HepG2 (cell line): Measurements from ENCODE around the gene GJC2. TPM values are rescaled to one million over a fixed set of nuclear protein-coding genes. Genes with fewer than 3 reads are reported as not detected.

ENCODE experiments used
- ATAC-seq: fragments of 200-7000 bp; cut with Tn5 transposase; 3 replicates; pipeline ENCODE4 v1.9.1; 2020; ENCODE audit warnings: mild to moderate bottlenecking, moderate library complexity
- BruUV-seq: library from RNA; stranded (reverse); fragments of 400-500 nt; replicated peaks from 2 replicates; lab custom pipeline; 2021; lab: Mats Ljungman, UMichigan
- CTCF ChIA-PET: fragments of 300-600 bp; formaldehyde crosslinking; extraction: SDS; loops from one replicate; lab custom pipeline; 2021; ENCODE audit warnings: low total read pairs, inconsistent platforms, low intra/inter-chr PET ratio; lab: Yijun Ruan, JAX
- POLR2A ChIA-PET: fragments of 350-600 bp; sonication (Branson Sonifier 250); formaldehyde crosslinking; loops from one replicate; lab custom pipeline; 2020; ENCODE audit warnings: antibody characterized with exemption, inconsistent platforms; lab: Yijun Ruan, JAX
- DNase-seq: peaks from one replicate; pipeline ENCODE4 v3.0.0-alpha.2; 2015; ENCODE audit warnings: low spot score
- FAIRE-seq: peaks from 3 replicates; lab custom pipeline; 2011; peaks lifted over from hg19 to GRCh38; lab: Jason Lieb, UNC
- H2AFZ ChIP-seq: one replicate; pipeline ENCODE4 v1.6.1; 2011; ENCODE audit warnings: low read length, inconsistent platforms
- H3K27ac ChIP-seq: fragments of 300-600 bp; 3 replicates; pipeline ENCODE4 v1.8.0; 2011; ENCODE audit warnings: mixed run types, mild to moderate bottlenecking, mixed read lengths, low read length, inconsistent platforms; ENCODE audit not compliant: insufficient read depth; ENCODE audit errors: extremely low read length
- H3K27me3 ChIP-seq, 2 experiments: fragments of 200-600 bp in 1 of 2; 2 replicates in 1 of 2; 3 replicates in 1 of 2; pipeline versions ENCODE4 v1.6.0 to v1.8.0; 2011; ENCODE audit warnings: low read length in 2 of 2, mild to moderate bottlenecking in 2 of 2, moderate library complexity in 2 of 2, inconsistent platforms in 1 of 2; ENCODE audit not compliant: insufficient read depth in 2 of 2, control insufficient read depth in 1 of 2
- H3K36me3 ChIP-seq, 2 experiments: fragments of 200-600 bp in 1 of 2; replicated peaks in 1 of 2; 2 replicates in 1 of 2; 3 replicates in 1 of 2; pipeline versions ENCODE4 v1.5.1 to v1.8.0; 2011; ENCODE audit warnings: low read length in 2 of 2, inconsistent platforms in 1 of 2; ENCODE audit not compliant: insufficient read depth in 2 of 2, control insufficient read depth in 1 of 2
- H3K4me1 ChIP-seq: 2 replicates; pipeline ENCODE4 v1.5.1; 2012; ENCODE audit warnings: low read length, inconsistent platforms; ENCODE audit not compliant: insufficient read depth
- H3K4me2 ChIP-seq: 2 replicates; pipeline ENCODE4 v1.6.0; 2011; ENCODE audit warnings: low read depth, low read length, inconsistent platforms
- H3K4me3 ChIP-seq, 3 experiments: fragments of 200-600 bp in 1 of 3; sonication (generic), shearing (Covaris generic) in 1 of 3; replicated peaks in 1 of 3; 2 replicates each; pipeline ENCODE4 v1.5.1; 2011 to 2016; ENCODE audit warnings: low read length in 3 of 3, inconsistent platforms in 2 of 3, low read depth in 2 of 3, mild to moderate bottlenecking in 2 of 3, control low read depth in 1 of 3, mixed read lengths in 1 of 3; ENCODE audit not compliant: insufficient read depth in 1 of 3
- H3K79me2 ChIP-seq: one replicate; pipeline ENCODE4 v1.6.1; 2011; ENCODE audit warnings: low read length, inconsistent platforms; ENCODE audit not compliant: insufficient read depth
- H3K9ac ChIP-seq: 2 replicates; pipeline ENCODE4 v1.6.0; 2011; ENCODE audit warnings: mild to moderate bottlenecking, low read depth, low read length, inconsistent platforms; ENCODE audit not compliant: insufficient read depth
- H3K9me3 ChIP-seq: 2 replicates; pipeline ENCODE4 v1.5.1; 2012; ENCODE audit warnings: mild to moderate bottlenecking, low read length
- H4K20me1 ChIP-seq: 2 replicates; pipeline ENCODE4 v1.6.0; 2011; ENCODE audit warnings: inconsistent platforms, mild to moderate bottlenecking, low read length, moderate library complexity; ENCODE audit not compliant: insufficient read depth
- ATAD3A ChIP-seq: sonication (generic); formaldehyde crosslinking; IDR thresholded peaks from 2 replicates; pipeline ENCODE4 v1.4.0; 2020; ENCODE audit warnings: missing genetic modification reagents
- ATF1 ChIP-seq: IDR thresholded peaks from 2 replicates; pipeline ENCODE4 v1.6.1; 2016; ENCODE audit warnings: mild to moderate bottlenecking, control low read depth
- ATF2 ChIP-seq: sonication (generic); formaldehyde crosslinking; IDR thresholded peaks from 2 replicates; pipeline ENCODE4 v1.4.0; 2020; ENCODE audit warnings: missing genetic modification reagents
- CEBPB ChIP-seq: IDR thresholded peaks from 2 replicates; pipeline ENCODE4 v1.6.1; 2011; ENCODE audit warnings: low read depth, low read length, improper control_type of control experiment, borderline replicate concordance
- CEBPG ChIP-seq: IDR thresholded peaks from 2 replicates; pipeline ENCODE4 v1.6.1; 2016
- CREM ChIP-seq, 2 experiments: sonication (generic) in 1 of 2; formaldehyde crosslinking in 1 of 2; IDR thresholded peaks; 2 replicates each; pipeline versions ENCODE4 v1.4.0 to v1.6.1; 2016 to 2020; ENCODE audit warnings: antibody characterized with exemption in 1 of 2, mild to moderate bottlenecking in 1 of 2, missing genetic modification reagents in 1 of 2
- FOXP1 ChIP-seq, 2 experiments: fragments of 450-650 bp in 1 of 2; IDR thresholded peaks; 2 replicates each; pipeline ENCODE4 v1.6.1; 2017 to 2018; ENCODE audit warnings: antibody characterized with exemption in 1 of 2
- HMG20A ChIP-seq: IDR thresholded peaks from 2 replicates; pipeline ENCODE4 v1.6.1; 2016; ENCODE audit warnings: borderline replicate concordance
- KAT8 ChIP-seq: IDR thresholded peaks from 2 replicates; pipeline ENCODE4 v1.6.1; 2016; ENCODE audit warnings: missing genetic modification reagents, missing compliant biosample characterization
- KDM1A ChIP-seq: IDR thresholded peaks from 2 replicates; pipeline ENCODE4 v1.6.1; 2016; ENCODE audit warnings: missing compliant biosample characterization
- MED1 ChIP-seq: sonication (generic); formaldehyde crosslinking; IDR thresholded peaks from 2 replicates; pipeline ENCODE4 v1.4.0; 2020; ENCODE audit warnings: missing genetic modification reagents
- NFRKB ChIP-seq: fragments of 450-650 bp; IDR thresholded peaks from 2 replicates; pipeline ENCODE4 v1.6.1; 2017
- NR2C2 ChIP-seq: sonication (generic); formaldehyde crosslinking; IDR thresholded peaks from 2 replicates; pipeline ENCODE4 v1.4.0; 2020; ENCODE audit warnings: missing genetic modification reagents, mild to moderate bottlenecking, moderate library complexity, borderline replicate concordance
- NR2F6 ChIP-seq, 2 experiments: IDR thresholded peaks; 2 replicates each; pipeline ENCODE4 v1.6.1; 2016; ENCODE audit warnings: antibody characterized with exemption in 1 of 2, mild to moderate bottlenecking in 1 of 2
- RARA ChIP-seq: IDR thresholded peaks from 2 replicates; pipeline ENCODE4 v1.6.1; 2016; ENCODE audit warnings: missing genetic modification reagents, missing compliant biosample characterization
- RXRB ChIP-seq: IDR thresholded peaks from 2 replicates; pipeline ENCODE4 v1.6.1; 2016; ENCODE audit warnings: borderline replicate concordance, missing genetic modification reagents, missing compliant biosample characterization
- SKI ChIP-seq: fragments of 450-650 bp; IDR thresholded peaks from one replicate; pipeline ENCODE4 v1.6.1; 2018; ENCODE audit warnings: mild to moderate bottlenecking; ENCODE audit not compliant: partially characterized antibody
- SMYD3 ChIP-seq: sonication (generic); formaldehyde crosslinking; IDR thresholded peaks from 2 replicates; pipeline ENCODE4 v1.8.1; 2023; ENCODE audit warnings: mild to moderate bottlenecking, missing genetic modification reagents
- SOX13 ChIP-seq, 3 experiments: fragments of 450-650 bp in 1 of 3; sonication (generic) in 1 of 3; formaldehyde crosslinking in 1 of 3; IDR thresholded peaks in 2 of 3; conservative IDR thresholded peaks in 1 of 3; 2 replicates each; pipeline versions ENCODE4 v1.5.0 to v1.6.1; 2016 to 2020; ENCODE audit warnings: antibody characterized with exemption in 1 of 3, mild to moderate bottlenecking in 1 of 3, missing compliant biosample characterization in 1 of 3, missing genetic modification reagents in 1 of 3, moderate library complexity in 1 of 3
- SOX5 ChIP-seq: IDR thresholded peaks from 2 replicates; pipeline ENCODE4 v1.6.1; 2016; ENCODE audit warnings: borderline replicate concordance
- ZNF101 ChIP-seq: sonication (generic); formaldehyde crosslinking; IDR thresholded peaks from 2 replicates; pipeline ENCODE4 v1.4.0; 2020; ENCODE audit warnings: mild to moderate bottlenecking, low read depth, missing genetic modification reagents, borderline replicate concordance
- ZNF12 ChIP-seq: sonication (generic); formaldehyde crosslinking; IDR thresholded peaks from 2 replicates; pipeline ENCODE4 v1.5.0; 2020; ENCODE audit warnings: missing genetic modification reagents
- ZNF512 ChIP-seq: sonication (generic); formaldehyde crosslinking; IDR thresholded peaks from 2 replicates; pipeline ENCODE4 v1.4.0; 2020; ENCODE audit warnings: mild to moderate bottlenecking, missing genetic modification reagents
- ZNF749 ChIP-seq: sonication (generic); formaldehyde crosslinking; IDR thresholded peaks from 2 replicates; pipeline ENCODE4 v1.8.0; 2022; ENCODE audit warnings: mild to moderate bottlenecking, missing genetic modification reagents, moderate library complexity, borderline replicate concordance
- ZNF761 ChIP-seq: sonication (generic); formaldehyde crosslinking; conservative IDR thresholded peaks from 2 replicates; pipeline ENCODE4 v1.4.0; 2020; ENCODE audit warnings: mild to moderate bottlenecking, missing genetic modification reagents
- WGBS: methylation state at CpG from one replicate; pipeline ENCODE4 v1.1.6; 2017; ENCODE audit warnings: low lambda C conversion rate; 5-methylcytosine and 5-hydroxymethylcytosine counted together
- in situ Hi-C: cut with HindIII; loops from 2 replicates; pipeline ENCODE4 v1.10.0; 2017; ENCODE audit warnings: low pct_unique_long_range_greater_than_20kb; ENCODE audit not compliant: extremely low pct_ligation_motif_present
- intact Hi-C: fragments of 100-400 bp; cut with micrococcal nuclease; formaldehyde crosslinking; loops from one replicate; pipeline ENCODE4 v1.10.0; 2022; ENCODE audit not compliant: unreplicated experiment
- polyA plus RNA-seq, 8 experiments: library from polyadenylated mRNA; depleted of rRNA in 3 of 8; stranded (reverse) in 7 of 8; unstranded in 1 of 8; fragments of >200 nt; fragmentation: Illumina TruSeq in 4 of 8; extraction: Trizol in 4 of 8; gene quantifications; 2 replicates each; pipeline versions ENCODE4 v1.2.1 to v1.2.3, GENCODE V29; 2011 to 2016; ENCODE audit warnings: low read depth in 4 of 8, missing spikeins in 1 of 8, mixed read lengths in 1 of 8; ENCODE audit not compliant: insufficient read depth in 1 of 8
- total RNA-seq, 5 experiments: library from RNA; depleted of rRNA; stranded (reverse); fragments of >200 nt; fragmentation: Illumina TruSeq; extraction: Trizol; gene quantifications; 2 replicates each; pipeline ENCODE4 v1.2.3, GENCODE V29; 2016; ENCODE audit warnings: low read depth in 1 of 5

GJC2 gene
- total and polyA plus RNA-seq, 2 of the 13 experiments (the other 11 are each of a cell fraction or from before 2014, with no cell fraction given) = 1.6 to 3.8 TPM

GRCh38 chr1:228114827-228115226 lies 34.9 kb upstream of the GJC2 start:
- CTCF ChIA-PET = no interaction called here
- no peaks in the 10 kb centered on the region for H4K20me1 ChIP-seq
- no peak overlapping the region for H3K4me3 ChIP-seq
- ATAC-seq = no peak
- H3K4me2 ChIP-seq = peak overlapping the region; percentile 9; the same call in 1 of the 2 replicates
- no peak overlapping the region for H3K9ac ChIP-seq
- BruUV-seq = no TSS peak
- peaks cover 21% of the 10 kb centered on the region for H3K9me3 ChIP-seq
- in situ Hi-C loops = no loop called here
- peak; percentile 54 for DNase-seq
- no peaks in the 10 kb centered on the region for H3K36me3 ChIP-seq
- H3K27me3 ChIP-seq = no peaks in the 10 kb centered on the region; a peak in 1 of 5 replicates
- 22% methylated on average over 3 of the region's 3 CpGs for WGBS
- intact Hi-C loops = no loop called here
- POLR2A ChIA-PET = interaction anchor here (0.9 to 2.6 kb wide), 2 partner anchors 16 to 51 kb away, joined by 3 to 8 read pairs; partner anchors contain the start of gene IBA57
- H3K79me2 ChIP-seq = no peaks in the 10 kb centered on the region
- no peak overlapping the region for H2AFZ ChIP-seq
- peak; percentile 59 for FAIRE-seq
- H3K4me1 ChIP-seq = peaks cover 34% of the 10 kb centered on the region
- no peak overlapping the region for H3K27ac ChIP-seq
- no peak for TF ChIP-seq ZNF761 (CRISPR knock-in tag)
- TF ChIP-seq SOX5 (CRISPR knock-in tag) = peak; percentile 34; the same call in 1 of the 2 replicates
- TF ChIP-seq KDM1A (CRISPR knock-in tag) = no peak
- no peak for TF ChIP-seq ZNF12 (CRISPR knock-in tag)
- TF ChIP-seq ATF1 (CRISPR knock-in tag) = 0 out of 2 replicates have a peak, but pooled peaks have one; percentile 15
- TF ChIP-seq NR2C2 (CRISPR knock-in tag) = peak; percentile 36; the same call in 1 of the 2 replicates
- no peak for TF ChIP-seq FOXP1 (IDR thresholded peaks at IDR 0.05)
- peak; percentile 33; the same call in 1 of the 2 replicates for TF ChIP-seq FOXP1 (CRISPR knock-in tag; IDR thresholded peaks at IDR 0.05)
- no peak for TF ChIP-seq ZNF749 (CRISPR knock-in tag)
- TF ChIP-seq SKI = no peak
- TF ChIP-seq ZNF101 = no peak
- no peak for TF ChIP-seq ATF2 (CRISPR knock-in tag)
- no peak for TF ChIP-seq ATAD3A (CRISPR knock-in tag)
- TF ChIP-seq ZNF512 (CRISPR knock-in tag) = no peak
- TF ChIP-seq RARA (CRISPR knock-in tag) = peak; percentile 86
- TF ChIP-seq NFRKB = no peak
- TF ChIP-seq HMG20A (CRISPR knock-in tag) = peak; percentile 42; the same call in 1 of the 2 replicates
- no peak for TF ChIP-seq CREM (IDR thresholded peaks at IDR 0.05)
- no peak for TF ChIP-seq CREM (CRISPR knock-in tag; IDR thresholded peaks at IDR 0.05)
- TF ChIP-seq MED1 = peak; percentile 50
- no peak for TF ChIP-seq SMYD3 (CRISPR knock-in tag)
- peak; percentile 26; the same call in 1 of the 2 replicates for TF ChIP-seq NR2F6 (IDR thresholded peaks at IDR 0.05)
- peak; percentile 75 for TF ChIP-seq NR2F6 (CRISPR knock-in tag; IDR thresholded peaks at IDR 0.05)
- peak; percentile 67; the same call in 1 of the 2 replicates for TF ChIP-seq CEBPB
- no peak for TF ChIP-seq SOX13 (IDR thresholded peaks at IDR 0.05)
- peak in 1 of 2 experiments; percentile 70; a peak in 1 of 4 replicates for TF ChIP-seq SOX13 (CRISPR knock-in tag; conservative IDR thresholded peaks at IDR 0.05 in 1 of 2, IDR thresholded peaks at IDR 0.05 in 1 of 2)
- peak; percentile 48 for TF ChIP-seq RXRB (CRISPR knock-in tag)
- TF ChIP-seq KAT8 = no peak; the same call in 1 of the 2 replicates
- peak; percentile 47; the same call in 1 of the 2 replicates for TF ChIP-seq CEBPG
